NCI-H2171 (cell line): ENCODE measurements around the gene SWAP70.
"Not testable (repeated sequence)": the region's sequence is repeated elsewhere in the genome, so short reads cannot be mapped to it uniquely, and the experiment has no call there.

Experiments
- DNase-seq: peaks from one replicate; lab custom pipeline; 2025; lab: John Stamatoyannopoulos, UW

Gene SWAP70

GRCh38 chr11:9663699-9664275 lies at the start of gene SWAP70:
SWAP70 (plus strand) TSS chr11:9664077; CDS start chr11:9664180, 103 bp downstream.
- peak; percentile 48 for DNase-seq

GRCh38 chr11:9615031-9615451 lies 48.8 kb upstream of the SWAP70 start:
- no peak for DNase-seq

DNA sequence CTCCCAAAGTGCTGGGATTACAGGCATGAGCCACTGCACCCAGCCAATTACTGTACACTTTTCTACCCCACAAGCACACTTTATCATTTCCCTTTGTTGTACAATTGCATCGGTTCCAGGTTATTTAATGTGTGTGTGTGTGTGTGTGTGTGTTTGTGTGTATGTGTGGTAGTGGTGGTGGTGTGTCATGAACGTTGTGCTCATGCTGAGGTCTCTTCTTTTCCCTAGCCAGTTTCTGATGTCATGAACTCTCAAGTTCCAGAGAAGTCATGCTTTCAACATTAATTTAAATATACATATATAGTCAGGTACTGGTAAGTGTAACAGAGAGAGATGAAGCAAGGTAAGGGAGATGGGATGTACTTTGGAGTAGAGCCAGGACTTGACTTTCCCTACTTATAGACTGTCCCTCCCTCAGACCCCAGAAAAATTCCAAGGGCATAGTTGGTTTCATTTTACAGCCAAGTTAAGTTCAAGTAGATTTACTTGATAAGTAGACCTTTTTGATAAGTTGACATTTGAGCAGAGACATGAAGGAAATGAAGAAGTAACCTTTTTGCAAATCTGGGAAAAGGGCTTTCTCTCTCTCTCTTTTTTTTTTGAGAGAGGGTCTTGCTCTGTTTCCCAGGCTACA lies 47.7 kb upstream of the SWAP70 start:
- DNase-seq = no peak

- no peak for DNase-seq
Observed at GRCh38 chr11:9616858-9617257, 47.0 kb upstream of the SWAP70 start.

GRCh38 chr11:9617940-9618339 lies 45.9 kb upstream of the SWAP70 start:
- DNase-seq = no peak

DNA sequence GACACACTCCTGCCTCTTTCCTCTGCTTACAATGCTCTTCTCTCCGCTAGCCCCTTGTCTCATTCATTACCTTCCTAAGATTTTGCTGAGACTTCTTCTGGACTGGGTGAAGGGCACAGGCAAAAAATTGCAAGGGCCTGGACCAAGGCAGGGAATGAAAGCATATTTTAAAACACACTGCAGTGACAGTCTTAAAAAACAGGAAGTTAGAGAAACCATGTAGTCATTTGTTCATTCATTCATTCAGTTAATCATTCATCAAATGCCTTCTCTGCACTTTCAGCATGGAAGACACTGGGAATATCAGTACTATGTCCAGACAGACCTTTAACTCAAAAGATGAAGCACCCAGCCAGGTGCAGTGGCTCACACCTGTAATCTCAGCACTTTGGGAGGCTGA lies 44.9 kb upstream of the SWAP70 start:
- DNase-seq = no peak

GRCh38 chr11:9619971-9620370 lies 43.9 kb upstream of the SWAP70 start:
- no peak for DNase-seq

DNA sequence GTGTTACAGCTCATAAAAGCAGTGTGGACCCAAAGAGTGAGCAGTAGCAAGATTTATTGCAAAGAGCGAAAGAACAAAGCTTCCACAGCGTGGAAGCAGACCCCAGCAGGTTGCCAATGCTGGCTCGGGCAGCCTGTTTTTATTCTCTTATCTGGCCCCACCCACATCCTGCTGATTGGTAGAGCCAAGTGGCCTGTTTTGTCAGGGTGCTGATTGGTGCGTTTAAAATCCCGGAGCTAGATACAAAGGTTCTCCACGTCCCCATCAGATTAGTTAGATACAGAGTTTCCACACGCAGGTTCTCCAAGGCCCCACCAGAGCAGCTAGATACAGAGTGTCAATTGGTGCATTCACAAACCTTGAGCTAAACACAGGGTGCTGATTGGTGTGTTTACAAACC lies 41.5 kb upstream of the SWAP70 start:
- DNase-seq = not testable (repeated sequence)

DNA sequence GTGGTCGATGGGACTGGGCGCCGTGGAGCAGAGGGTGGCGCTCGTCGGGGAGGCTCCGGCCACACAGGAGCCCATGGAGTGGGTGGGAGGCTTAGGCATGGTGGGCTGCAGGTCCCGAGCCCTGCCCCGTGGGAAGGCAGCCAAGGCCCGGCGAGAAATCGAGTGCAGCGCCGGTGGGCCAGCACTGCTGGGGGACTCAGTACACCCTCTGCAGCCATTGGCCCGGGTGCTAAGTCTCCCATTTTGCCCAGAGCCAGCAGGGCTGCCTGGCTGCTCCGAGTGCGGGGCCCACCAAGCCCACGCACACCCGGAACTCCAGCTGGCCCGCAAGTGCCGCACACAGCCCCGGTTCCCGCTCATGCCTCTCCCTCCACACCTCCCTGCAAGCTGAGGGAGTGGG lies 40.8 kb upstream of the SWAP70 start:
- not testable (repeated sequence) for DNase-seq

DNA sequence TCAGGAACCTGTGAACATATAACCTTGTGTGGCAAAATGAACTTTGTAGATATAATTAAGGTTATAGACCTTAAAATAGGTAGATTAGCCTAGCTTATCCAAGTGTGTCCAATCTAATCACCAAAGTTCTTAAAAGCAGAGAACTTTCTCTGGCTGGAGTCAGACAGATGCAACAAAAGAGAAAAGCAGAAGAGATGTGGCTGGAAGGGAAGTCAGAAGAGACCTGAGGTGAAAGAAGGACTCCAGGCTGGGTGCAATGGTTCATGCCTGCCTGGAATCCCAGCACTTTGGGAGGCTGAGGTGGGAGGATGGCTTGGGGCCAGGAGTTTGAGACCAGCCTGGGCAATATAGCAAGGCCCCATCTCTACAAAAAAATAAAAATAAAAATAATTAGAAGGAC lies 39.4 kb upstream of the SWAP70 start:
- no peak for DNase-seq

DNA sequence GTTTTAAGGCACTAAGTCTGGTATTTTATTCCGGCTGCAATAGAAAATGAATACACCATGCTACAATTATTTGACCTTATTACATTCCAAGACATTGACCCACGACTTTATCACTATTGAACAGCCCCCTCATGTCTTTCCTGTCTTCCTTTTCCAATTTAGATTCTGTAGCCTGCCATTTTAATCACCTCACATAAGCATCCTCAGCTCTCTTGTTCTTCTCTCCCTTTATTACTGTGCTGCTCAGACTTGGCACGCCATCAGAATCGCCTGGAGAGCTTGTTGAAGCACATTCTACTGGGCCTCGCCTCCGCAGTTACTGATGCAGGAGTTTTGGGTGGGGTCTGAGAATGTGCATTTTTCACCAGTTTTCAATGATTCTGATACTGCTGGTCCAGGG lies 38.7 kb upstream of the SWAP70 start:
- DNase-seq = no peak

DNA sequence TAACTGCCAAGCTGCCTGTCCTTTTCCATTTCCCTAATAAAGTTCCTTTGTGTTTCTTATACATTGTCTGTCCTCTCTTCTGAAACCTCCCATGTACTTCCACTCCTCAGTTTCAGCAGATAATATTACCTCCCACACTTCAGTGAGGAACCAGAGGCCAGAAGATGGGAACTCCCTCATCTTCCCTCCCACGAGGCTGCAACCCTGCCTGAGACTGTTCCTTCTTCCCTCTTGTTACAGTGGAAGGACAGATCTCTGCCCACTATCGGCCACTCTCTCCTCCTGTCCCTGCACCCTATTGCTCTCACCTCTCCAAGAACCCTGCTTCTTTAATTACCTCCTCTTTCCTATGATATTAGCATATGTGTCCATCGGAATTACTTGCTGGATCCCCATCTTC lies 38.1 kb upstream of the SWAP70 start:
- DNase-seq = no peak

DNA sequence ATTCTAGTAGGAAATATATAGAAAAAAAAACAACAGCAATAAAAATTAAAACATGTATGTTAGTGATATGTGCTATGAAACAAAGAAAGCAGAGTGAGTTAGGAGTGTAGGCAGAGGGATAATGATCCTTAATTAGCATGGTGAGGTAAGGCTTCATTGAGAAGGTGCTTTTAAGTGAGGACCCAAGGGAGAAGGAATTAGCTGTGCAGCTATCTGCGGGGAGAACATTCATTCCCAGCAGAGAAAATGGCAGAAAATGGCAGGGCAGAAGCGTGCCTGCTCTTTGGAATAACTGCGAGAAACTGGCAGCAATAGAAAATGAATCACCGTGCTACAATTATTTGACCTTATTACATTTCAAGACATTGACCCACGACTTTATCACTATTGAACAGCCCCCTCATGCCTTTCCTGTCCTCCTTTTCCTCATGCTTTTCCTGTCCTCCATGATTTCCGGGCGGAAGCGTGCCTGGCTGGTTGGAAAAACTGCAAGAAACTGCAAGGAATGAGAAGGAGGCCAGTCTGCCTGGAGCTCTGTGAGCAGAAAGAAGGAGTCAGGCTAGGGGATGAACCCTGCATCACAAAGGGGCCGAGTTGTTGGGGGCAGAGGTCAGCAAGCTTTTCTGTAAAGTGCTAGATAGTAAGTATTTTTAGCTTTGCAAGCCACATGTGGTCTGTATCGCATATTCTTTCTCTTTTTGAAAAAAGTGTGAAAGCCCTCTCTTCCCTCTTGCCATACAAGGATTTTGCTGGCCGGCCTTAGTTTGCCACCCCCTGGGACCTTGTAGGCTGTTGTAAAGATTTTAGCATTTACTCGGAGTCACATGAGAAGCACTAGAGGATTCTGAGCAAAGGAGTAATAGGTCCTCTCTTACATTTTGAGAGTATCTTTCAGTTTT lies 37.1 kb upstream of the SWAP70 start:
- DNase-seq = no peak

DNA sequence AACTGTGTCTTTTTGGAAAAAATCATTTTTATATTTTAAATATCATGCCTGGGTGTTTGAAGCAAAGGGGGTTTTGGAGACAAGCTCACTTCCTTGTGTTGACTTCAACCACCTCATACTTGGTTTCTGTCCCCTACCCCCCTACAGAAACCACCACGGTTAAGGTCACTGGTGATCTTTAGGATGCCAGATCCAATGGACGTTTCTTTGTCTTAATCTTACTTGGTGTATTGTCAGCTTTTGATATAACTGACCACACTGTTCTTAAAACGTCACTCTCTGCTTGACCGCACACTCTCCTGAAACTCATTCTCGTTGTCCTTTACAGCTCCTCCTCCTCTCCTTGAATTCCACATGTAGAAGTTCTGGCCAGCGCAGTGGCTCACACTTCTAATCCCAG lies 34.8 kb upstream of the SWAP70 start:
- no peak for DNase-seq

- no peak for DNase-seq
Observed at GRCh38 chr11:9633679-9634078, 30.2 kb upstream of the SWAP70 start.

GRCh38 chr11:9636691-9637090 lies 27.2 kb upstream of the SWAP70 start:
- DNase-seq = no peak

DNA sequence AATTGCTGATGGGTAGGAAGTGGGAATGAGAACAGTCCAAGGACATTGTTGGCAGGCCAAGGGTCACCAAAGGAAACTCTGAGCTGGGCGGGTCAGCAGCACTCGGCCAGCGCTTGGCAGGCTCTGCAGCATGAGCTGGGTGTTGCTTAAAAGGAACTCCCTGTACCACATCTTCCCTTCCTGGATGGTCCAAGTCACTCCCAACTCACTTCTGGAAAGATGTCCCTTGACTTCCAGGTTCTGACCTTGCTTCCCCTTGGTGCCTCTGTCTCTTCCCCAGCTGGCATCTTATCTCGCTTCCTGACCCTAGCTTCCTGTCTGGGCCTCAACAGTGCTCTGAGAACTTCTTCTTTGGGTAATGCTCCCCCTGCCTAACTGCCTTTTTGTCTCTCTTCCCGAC lies 24.8 kb upstream of the SWAP70 start:
- no peak for DNase-seq

DNA sequence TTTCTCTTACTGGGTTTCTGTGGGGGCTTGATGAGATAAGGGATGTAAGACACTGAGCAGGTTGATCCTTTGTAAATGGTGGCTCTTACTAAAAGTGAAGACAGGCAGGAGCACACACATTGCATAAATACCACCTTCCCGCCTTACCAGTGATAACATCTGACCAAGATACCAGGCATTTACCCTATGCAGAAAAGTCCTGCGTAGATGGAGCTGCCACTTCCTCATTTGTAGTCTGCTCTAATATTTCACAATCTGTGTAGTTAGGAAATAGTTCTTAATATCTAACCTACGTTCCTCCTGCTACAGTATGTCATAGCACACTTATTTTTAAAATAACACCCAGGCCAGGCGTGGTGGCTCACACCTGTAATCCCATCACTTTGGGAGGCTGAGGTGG lies 23.9 kb upstream of the SWAP70 start:
- no peak for DNase-seq

- DNase-seq = no peak
Observed at GRCh38 chr11:9642894-9643293, 21.0 kb upstream of the SWAP70 start.

DNA sequence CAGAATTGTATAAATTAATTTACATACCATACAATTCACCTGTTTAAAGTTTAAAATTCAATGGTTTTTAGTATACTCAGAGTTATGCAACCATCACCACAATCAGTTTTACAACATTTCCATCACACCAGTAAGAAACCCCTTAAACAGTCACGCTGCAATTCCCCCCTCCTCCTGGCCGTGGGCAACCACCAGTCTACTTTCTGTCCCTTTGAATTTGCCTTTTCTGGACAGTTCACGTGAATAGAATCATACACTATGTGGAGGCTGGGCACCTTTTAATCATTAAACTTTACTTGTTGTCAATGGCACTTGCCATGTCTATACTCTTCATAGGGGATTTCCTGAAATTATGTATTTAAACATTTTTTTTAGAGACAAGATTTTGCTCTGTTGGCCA lies 20.1 kb upstream of the SWAP70 start:
- DNase-seq = no peak

DNA sequence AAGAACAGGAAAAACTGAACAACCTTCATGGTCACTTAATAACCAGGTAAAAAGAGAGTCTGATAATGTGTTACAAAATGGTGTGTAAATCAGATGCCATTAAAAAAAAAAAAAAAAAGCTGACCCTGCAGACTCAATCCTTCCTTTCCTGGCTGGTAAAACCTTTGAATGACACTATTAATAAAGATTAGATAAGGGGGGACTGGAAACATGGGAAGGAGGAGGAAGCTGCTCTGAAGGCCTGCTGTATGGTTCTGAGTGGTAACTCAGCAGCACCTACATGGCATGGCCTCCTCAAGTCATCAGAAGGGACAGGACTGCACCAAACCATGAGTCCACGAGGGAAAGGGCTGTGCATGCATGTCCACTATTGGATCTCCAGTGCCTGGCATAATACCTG lies 18.0 kb upstream of the SWAP70 start:
- DNase-seq = no peak

- DNase-seq = no peak
Observed at GRCh38 chr11:9646324-9646723, 17.6 kb upstream of the SWAP70 start.

GRCh38 chr11:9651481-9651880 lies 12.4 kb upstream of the SWAP70 start:
- no peak for DNase-seq
